Upper lobe of left lung (tissue), 6 donors: ENCODE results near the gene PIK3R3. TPM values are rescaled to one million over a fixed set of nuclear protein-coding genes. Genes with fewer than 3 reads are reported as not detected.
A peak's percentile ranks its signal among the peaks of the same experiment; 100 is the strongest.

Experiments
- ATAC-seq, 2 donors: fragments of 200-7000 bp; cut with Tn5 transposase; one replicate each; pipeline ENCODE4 v1.9.1; 2022; ENCODE audit warnings: mild to moderate bottlenecking in 2 of 2, moderate library complexity in 2 of 2; ENCODE audit not compliant: low FRiP score in 2 of 2
- DNase-seq, 2 donors: peaks; one replicate each; pipeline ENCODE4 v3.0.0-alpha.2; 2019 to 2020
- H3K27ac ChIP-seq, 4 donors: fragments of 200-600 bp; sonication (generic); one replicate each; pipeline ENCODE4 v1.5.1; 2016 to 2019
- H3K27me3 ChIP-seq, 4 donors: fragments of 200-600 bp; sonication (generic); one replicate each; pipeline ENCODE4 v1.5.1; 2017 to 2019
- H3K36me3 ChIP-seq, 4 donors: fragments of 200-600 bp; sonication (generic); one replicate each; pipeline ENCODE4 v1.5.1; 2016 to 2019
- H3K4me1 ChIP-seq, 4 donors: fragments of 200-600 bp; sonication (generic); one replicate each; pipeline ENCODE4 v1.5.1; 2018 to 2019
- H3K4me3 ChIP-seq, 4 donors: fragments of 200-600 bp; sonication (generic); one replicate each; pipeline ENCODE4 v1.5.1; 2017 to 2019; ENCODE audit warnings: mild to moderate bottlenecking in 2 of 4, moderate library complexity in 1 of 4
- H3K9me3 ChIP-seq, 4 donors: fragments of 200-600 bp; sonication (generic); one replicate each; pipeline ENCODE4 v1.5.1; 2018 to 2019
- EP300 ChIP-seq, 4 donors: sonication (generic); formaldehyde crosslinking; IDR thresholded peaks; one replicate each; pipeline ENCODE4 v1.5.1; 2017; ENCODE audit warnings: antibody characterized with exemption in 4 of 4, control low read depth in 2 of 4
- POLR2A ChIP-seq, 4 donors: fragments of 450-650 bp; IDR thresholded peaks; one replicate each; pipeline ENCODE4 v1.5.1; 2016 to 2017; ENCODE audit warnings: antibody characterized with exemption in 4 of 4, mild to moderate bottlenecking in 2 of 4
- POLR2AphosphoS5 ChIP-seq, 2 donors: sonication (generic); formaldehyde crosslinking; IDR thresholded peaks; one replicate each; pipeline ENCODE4 v1.5.1; 2017; ENCODE audit warnings: antibody characterized with exemption in 2 of 2
- WGBS, 2 donors: methylation state at CpG; one replicate each; pipeline ENCODE4 v1.1.5; 2017 to 2018; 5-methylcytosine and 5-hydroxymethylcytosine counted together
- total RNA-seq, 6 donors: library from RNA; depleted of rRNA in 4 of 6; stranded (reverse); fragments of >200 nt in 4 of 6; gene quantifications; one replicate each; pipeline versions ENCODE4 v1.1.0 to v1.2.1, GENCODE V29; 2016 to 2021
- TF ChIP-seq, protein P1 (sequence below), 6 experiments: fragments of 450-650 bp in 4 of 6; fragments of 200-600 bp in 2 of 6; sonication (generic) in 2 of 6; IDR thresholded peaks; one replicate each; pipeline ENCODE4 v1.5.1; 2016 to 2019; ENCODE audit warnings: antibody characterized with exemption in 6 of 6
- donor health status: DM: no; HTN: no; CAD: no; lungs with moderate emphysema.
- donor health status: DM: no; HTN: yes; CAD: no; lungs with severe emphysema.

Gene PIK3R3
- total RNA-seq, 6 donors from 2014 or later = 11.2 to 43.7 (median 33.0) TPM

DNA sequence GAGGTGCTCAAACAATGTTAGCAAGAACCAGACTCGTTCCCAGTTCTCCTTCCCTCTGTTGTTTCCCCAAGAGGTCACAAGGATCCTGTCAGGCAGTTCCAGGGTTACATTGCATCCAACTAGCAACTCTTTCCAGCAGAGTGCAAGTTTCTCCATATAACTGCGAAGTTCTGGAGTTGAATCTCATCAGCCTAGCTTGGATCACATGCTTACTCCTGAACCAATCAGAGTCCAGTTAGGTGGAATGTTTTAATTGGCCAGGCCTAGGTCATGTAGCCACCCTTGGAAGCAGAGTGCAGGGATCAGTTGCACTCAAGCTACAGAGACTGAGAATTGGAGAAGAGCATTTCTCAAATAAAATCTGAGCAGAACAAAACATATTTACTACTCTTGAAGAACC lies 15.9 kb upstream of the PIK3R3 start:
- H3K27me3 ChIP-seq = no peaks in the 10 kb centered on the region
- TF ChIP-seq POLR2A (IDR thresholded peaks at IDR 0.05) (no peak), POLR2AphosphoS5 (IDR thresholded peaks at IDR 0.05) (no peak), EP300 (IDR thresholded peaks at IDR 0.05) (no peak)
- TF ChIP-seq, protein P1, sequence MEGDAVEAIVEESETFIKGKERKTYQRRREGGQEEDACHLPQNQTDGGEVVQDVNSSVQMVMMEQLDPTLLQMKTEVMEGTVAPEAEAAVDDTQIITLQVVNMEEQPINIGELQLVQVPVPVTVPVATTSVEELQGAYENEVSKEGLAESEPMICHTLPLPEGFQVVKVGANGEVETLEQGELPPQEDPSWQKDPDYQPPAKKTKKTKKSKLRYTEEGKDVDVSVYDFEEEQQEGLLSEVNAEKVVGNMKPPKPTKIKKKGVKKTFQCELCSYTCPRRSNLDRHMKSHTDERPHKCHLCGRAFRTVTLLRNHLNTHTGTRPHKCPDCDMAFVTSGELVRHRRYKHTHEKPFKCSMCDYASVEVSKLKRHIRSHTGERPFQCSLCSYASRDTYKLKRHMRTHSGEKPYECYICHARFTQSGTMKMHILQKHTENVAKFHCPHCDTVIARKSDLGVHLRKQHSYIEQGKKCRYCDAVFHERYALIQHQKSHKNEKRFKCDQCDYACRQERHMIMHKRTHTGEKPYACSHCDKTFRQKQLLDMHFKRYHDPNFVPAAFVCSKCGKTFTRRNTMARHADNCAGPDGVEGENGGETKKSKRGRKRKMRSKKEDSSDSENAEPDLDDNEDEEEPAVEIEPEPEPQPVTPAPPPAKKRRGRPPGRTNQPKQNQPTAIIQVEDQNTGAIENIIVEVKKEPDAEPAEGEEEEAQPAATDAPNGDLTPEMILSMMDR (IDR thresholded peaks at IDR 0.05) = no peak
- ATAC-seq (no peak), DNase-seq (no peak)
- no peak overlapping the region for H3K4me3 ChIP-seq
- H3K4me1 ChIP-seq = no peaks in the 10 kb centered on the region
- no peaks in the 10 kb centered on the region for H3K9me3 ChIP-seq
- H3K36me3 ChIP-seq = no peaks in the 10 kb centered on the region
- 69% methylated on average over 2 of the region's 2 CpGs for WGBS, 2 donors
- no peak overlapping the region for H3K27ac ChIP-seq

DNA sequence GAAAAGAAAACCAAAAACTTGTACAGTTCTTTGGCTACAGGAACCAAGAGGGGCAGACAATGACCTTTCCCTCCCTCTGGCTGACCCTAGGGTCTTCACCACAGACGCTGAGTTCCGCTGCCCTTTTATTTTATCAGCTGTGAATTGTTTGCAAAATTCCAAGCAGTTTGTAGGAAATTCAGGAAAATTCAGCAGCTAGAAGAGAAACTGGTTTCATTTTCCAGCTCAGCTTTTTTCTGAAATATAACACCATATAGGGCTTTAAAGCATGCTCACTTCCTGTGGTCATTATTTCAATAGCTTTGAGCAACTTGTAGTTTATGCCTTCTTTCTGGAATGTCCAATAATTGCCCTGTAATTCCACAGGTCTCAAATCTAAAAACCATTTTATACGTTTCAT lies 5.5 kb upstream of the PIK3R3 start:
- Histone ChIP-seq H3K36me3 (no peaks in the 10 kb centered on the region), H3K27me3 (no peaks in the 10 kb centered on the region), H3K4me3 (peak overlapping the region in 1 of 4 donors; percentile 9), H3K9me3 (no peaks in the 10 kb centered on the region), H3K27ac (no peak overlapping the region), H3K4me1 (peaks cover 11 to 25% (median 23%) of the 10 kb centered on the region in 4 donors)
- WGBS, 2 donors = 65 to 66% methylated on average over 3 of the region's 3 CpGs
- DNase-seq (no peak), ATAC-seq (no peak)
- TF ChIP-seq, protein P1 (IDR thresholded peaks at IDR 0.05) = no peak
- no peak for TF ChIP-seq POLR2AphosphoS5 (IDR thresholded peaks at IDR 0.05)
- TF ChIP-seq EP300 (IDR thresholded peaks at IDR 0.05) = no peak
- TF ChIP-seq POLR2A (IDR thresholded peaks at IDR 0.05) = no peak

DNA sequence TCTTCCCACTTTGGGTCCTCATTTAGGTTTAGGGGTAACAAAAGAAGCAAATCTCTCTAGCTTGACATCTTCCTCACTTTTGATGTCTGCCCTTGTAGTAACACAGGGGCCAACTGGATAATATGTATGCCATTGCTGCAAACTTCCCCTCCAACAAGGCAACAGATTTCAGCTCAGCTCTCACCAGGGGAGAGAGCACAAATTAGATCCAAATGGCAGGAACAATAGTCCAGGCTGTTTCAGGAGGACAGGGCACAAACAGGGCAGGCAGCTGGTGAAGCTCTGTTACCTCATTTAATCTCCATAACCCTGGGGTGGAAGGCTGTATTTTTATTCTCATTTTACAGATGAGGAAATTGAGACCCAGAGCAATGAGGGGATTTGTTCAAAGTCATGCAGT lies 4.3 kb upstream of the PIK3R3 start:
- ATAC-seq (no peak), DNase-seq (no peak)
- H3K4me3 ChIP-seq = no peak overlapping the region
- H3K4me1 ChIP-seq = peaks cover 14 to 29% (median 24%) of the 10 kb centered on the region in 4 donors
- no peaks in the 10 kb centered on the region for H3K36me3 ChIP-seq
- H3K9me3 ChIP-seq = no peaks in the 10 kb centered on the region
- no peak overlapping the region for H3K27ac ChIP-seq
- H3K27me3 ChIP-seq = no peaks in the 10 kb centered on the region
- TF ChIP-seq POLR2A (IDR thresholded peaks at IDR 0.05) = no peak
- TF ChIP-seq POLR2AphosphoS5 (IDR thresholded peaks at IDR 0.05) = no peak
- no peak for TF ChIP-seq EP300 (IDR thresholded peaks at IDR 0.05)
- TF ChIP-seq, protein P1 (IDR thresholded peaks at IDR 0.05) = no peak

DNA sequence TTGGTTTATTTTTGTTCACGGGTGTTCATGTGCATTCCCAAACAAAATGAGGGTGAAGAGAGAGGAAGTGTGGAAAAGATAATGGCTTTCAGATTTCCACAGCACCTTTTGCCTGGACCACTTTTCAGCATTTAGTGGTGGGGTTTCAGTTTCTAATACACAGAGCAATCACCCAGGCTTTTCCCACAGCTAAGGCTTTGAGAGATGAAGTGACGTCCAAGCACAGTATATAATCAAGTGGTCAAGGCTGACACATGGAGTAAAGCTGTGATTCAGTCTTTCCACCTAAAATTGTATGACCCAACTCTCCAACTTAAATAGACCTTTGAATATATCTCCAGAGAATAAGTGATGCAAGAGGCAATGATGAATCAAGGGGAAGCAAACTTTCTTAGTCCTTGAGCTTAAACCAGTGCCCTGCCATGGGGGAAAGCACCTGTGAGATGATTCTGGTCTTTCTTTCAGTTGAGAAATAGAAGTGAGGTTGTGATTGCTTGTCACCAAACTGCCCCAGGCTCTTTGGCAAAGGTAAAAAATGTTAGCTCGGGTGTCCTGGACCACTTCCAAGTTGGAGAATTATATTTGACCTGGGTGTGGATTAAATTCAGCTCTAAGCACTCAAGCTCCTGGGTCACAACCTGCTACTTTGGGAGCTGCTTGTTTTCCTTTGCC lies 2.4 kb upstream of the PIK3R3 start:
- Histone ChIP-seq H3K36me3 (no peaks in the 10 kb centered on the region), H3K4me1 (peaks cover 17 to 29% (median 24%) of the 10 kb centered on the region in 4 donors), H3K9me3 (no peaks in the 10 kb centered on the region), H3K4me3 (no peak overlapping the region), H3K27me3 (no peaks in the 10 kb centered on the region), H3K27ac (peak overlapping the region; percentile 44 to 95 (median 94))
- 48 to 61% methylated on average over 2 to 3 of the region's 3 CpGs for WGBS, 2 donors
- peak in 1 of 2 donors; percentile 34 for DNase-seq
- ATAC-seq = no peak
- TF ChIP-seq EP300 (IDR thresholded peaks at IDR 0.05) = peak in 1 of 4 donors; percentile 27
- peak in 1 of 2 donors; percentile 5 for TF ChIP-seq POLR2AphosphoS5 (IDR thresholded peaks at IDR 0.05)
- TF ChIP-seq POLR2A (IDR thresholded peaks at IDR 0.05) = no peak

DNA sequence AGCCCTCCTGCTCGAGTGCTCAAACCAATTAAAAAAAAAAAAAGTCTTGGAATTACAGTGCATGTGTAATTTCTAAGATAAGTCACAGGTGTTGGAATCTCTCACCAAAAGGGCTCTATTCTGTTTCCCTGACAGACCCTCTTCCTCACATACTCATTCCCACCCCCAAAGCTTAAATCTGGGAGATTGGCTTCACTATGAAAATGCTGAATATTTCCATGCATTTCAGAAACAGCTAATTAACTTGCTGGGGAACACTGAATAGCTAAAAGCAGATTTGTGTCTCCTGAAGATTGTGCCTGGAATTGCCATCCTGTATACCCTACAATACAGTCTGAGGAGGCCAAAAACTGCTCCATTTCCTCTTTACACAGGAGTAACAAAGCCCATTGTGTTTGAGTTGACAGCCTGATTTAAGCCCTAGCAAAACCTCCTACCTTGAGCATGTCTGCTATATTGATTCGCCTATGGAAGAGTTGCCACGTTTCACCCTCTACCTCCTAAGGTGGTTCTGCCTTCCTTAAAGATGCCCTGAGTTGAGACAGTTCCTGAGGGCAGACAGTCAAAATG lies 1.4 kb upstream of the PIK3R3 start:
- TF ChIP-seq, protein P1 (IDR thresholded peaks at IDR 0.05) = no peak
- TF ChIP-seq POLR2AphosphoS5 (IDR thresholded peaks at IDR 0.05) (no peak), POLR2A (IDR thresholded peaks at IDR 0.05) (no peak), EP300 (IDR thresholded peaks at IDR 0.05) (no peak)
- Histone ChIP-seq H3K27me3 (no peaks in the 10 kb centered on the region), H3K9me3 (no peaks in the 10 kb centered on the region), H3K36me3 (no peaks in the 10 kb centered on the region), H3K27ac (peak overlapping the region; percentile 92 to 95 (median 94)), H3K4me1 (peaks cover 17 to 29% (median 24%) of the 10 kb centered on the region in 4 donors), H3K4me3 (peak overlapping the region in 3 of 4 donors; percentile 54 to 75 (median 59))
- no peak for ATAC-seq
- no peak for DNase-seq
- WGBS, 2 donors = 41 to 56% methylated on average over 3 of the region's 3 CpGs
